ENCODE data around the gene GPALPP1.
"Not testable (repeated sequence)": the region's sequence is repeated elsewhere in the genome, so short reads cannot be mapped to it uniquely, and the experiment has no call there.

DNA sequence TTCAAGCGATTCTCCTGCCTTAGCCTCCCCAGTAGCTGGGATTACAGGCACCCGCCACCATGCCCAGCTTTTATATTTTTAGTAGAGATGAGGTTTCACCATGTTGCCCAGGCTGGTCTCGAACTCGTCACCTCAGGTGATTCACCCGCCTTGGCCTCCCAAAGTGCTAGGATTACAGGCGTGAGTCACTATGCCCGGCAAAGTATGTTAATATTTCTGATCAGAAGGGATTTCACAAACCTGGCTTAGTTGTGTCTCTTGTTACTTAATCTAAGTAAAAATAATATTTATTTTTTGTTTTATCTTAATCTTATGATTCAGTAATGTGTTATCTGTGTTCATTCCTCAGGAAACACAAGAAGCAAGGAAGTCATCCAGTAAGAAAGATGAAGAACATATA is 30.6 kb downstream of the GPALPP1 start:
- TF ChIP-seq, protein P1, sequence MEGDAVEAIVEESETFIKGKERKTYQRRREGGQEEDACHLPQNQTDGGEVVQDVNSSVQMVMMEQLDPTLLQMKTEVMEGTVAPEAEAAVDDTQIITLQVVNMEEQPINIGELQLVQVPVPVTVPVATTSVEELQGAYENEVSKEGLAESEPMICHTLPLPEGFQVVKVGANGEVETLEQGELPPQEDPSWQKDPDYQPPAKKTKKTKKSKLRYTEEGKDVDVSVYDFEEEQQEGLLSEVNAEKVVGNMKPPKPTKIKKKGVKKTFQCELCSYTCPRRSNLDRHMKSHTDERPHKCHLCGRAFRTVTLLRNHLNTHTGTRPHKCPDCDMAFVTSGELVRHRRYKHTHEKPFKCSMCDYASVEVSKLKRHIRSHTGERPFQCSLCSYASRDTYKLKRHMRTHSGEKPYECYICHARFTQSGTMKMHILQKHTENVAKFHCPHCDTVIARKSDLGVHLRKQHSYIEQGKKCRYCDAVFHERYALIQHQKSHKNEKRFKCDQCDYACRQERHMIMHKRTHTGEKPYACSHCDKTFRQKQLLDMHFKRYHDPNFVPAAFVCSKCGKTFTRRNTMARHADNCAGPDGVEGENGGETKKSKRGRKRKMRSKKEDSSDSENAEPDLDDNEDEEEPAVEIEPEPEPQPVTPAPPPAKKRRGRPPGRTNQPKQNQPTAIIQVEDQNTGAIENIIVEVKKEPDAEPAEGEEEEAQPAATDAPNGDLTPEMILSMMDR (IDR thresholded peaks at IDR 0.05 in 8 of 11, conservative IDR thresholded peaks at IDR 0.05 in 3 of 11), result not testable (repeated sequence)
- not testable (repeated sequence) for TF ChIP-seq POLR2AphosphoS5 (IDR thresholded peaks at IDR 0.05)

Measured in spleen (tissue), 7 donors.